ENCODE measurements around the gene CRACR2A. TPM values are rescaled to one million over a fixed set of nuclear protein-coding genes. Genes with fewer than 3 reads are reported as not detected.
A peak's percentile ranks its signal among the peaks of the same experiment; 100 is the strongest.

The CRACR2A gene
- total and polyA plus RNA-seq, 2 of the 8 experiments (the other 6 are each of a cell fraction or from before 2014, with no cell fraction given), result 0.85 to 3.2 TPM

DNA sequence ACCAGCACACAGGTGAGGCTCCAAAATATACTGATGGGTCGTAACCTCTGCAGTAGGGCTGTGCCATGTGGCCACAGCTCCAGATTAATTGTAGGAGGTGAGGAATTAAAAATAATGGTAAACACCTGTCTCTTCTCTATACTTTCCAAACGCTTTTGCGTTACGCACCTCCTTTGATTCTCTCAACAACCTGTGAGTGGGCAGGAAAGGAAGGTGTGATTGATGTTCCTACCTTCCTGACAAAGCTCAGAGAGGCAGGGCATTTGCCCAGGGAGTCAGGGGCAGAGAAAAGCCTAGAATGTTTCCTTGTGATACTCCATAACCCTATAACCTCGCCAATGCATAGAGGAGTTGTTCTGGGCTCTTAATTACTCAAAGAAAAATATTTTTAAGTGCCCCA lies 137.0 kb downstream of the CRACR2A start:
- POLR2A ChIA-PET (ENCODE audit: partially characterized antibody), result interaction anchor here (1.1 kb wide), 1 partner anchor 10 kb away, joined by 5 read pairs; no protein-coding TSS in a partner anchor
- H2BK5ac ChIP-seq (ENCODE audit: low read depth, low read length), result no peak overlapping the region
- TF ChIP-seq, protein P1, sequence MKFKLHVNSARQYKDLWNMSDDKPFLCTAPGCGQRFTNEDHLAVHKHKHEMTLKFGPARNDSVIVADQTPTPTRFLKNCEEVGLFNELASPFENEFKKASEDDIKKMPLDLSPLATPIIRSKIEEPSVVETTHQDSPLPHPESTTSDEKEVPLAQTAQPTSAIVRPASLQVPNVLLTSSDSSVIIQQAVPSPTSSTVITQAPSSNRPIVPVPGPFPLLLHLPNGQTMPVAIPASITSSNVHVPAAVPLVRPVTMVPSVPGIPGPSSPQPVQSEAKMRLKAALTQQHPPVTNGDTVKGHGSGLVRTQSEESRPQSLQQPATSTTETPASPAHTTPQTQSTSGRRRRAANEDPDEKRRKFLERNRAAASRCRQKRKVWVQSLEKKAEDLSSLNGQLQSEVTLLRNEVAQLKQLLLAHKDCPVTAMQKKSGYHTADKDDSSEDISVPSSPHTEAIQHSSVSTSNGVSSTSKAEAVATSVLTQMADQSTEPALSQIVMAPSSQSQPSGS (IDR thresholded peaks at IDR 0.05; ENCODE audit: low read length), result no peak
- TF ChIP-seq TCF12 (IDR thresholded peaks at IDR 0.05; ENCODE audit: low read depth, low read length), result no peak
- no peak for TF ChIP-seq CBX5 (IDR thresholded peaks at IDR 0.05; ENCODE audit: low read depth, low read length)
- TF ChIP-seq, protein P2, sequence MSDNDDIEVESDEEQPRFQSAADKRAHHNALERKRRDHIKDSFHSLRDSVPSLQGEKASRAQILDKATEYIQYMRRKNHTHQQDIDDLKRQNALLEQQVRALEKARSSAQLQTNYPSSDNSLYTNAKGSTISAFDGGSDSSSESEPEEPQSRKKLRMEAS (IDR thresholded peaks at IDR 0.05), result no peak
- TF ChIP-seq, protein P3, sequence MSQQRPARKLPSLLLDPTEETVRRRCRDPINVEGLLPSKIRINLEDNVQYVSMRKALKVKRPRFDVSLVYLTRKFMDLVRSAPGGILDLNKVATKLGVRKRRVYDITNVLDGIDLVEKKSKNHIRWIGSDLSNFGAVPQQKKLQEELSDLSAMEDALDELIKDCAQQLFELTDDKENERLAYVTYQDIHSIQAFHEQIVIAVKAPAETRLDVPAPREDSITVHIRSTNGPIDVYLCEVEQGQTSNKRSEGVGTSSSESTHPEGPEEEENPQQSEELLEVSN (IDR thresholded peaks at IDR 0.05), result no peak
- no peak for TF ChIP-seq SUZ12 (IDR thresholded peaks at IDR 0.05; ENCODE audit: low read length)
- TF ChIP-seq SP1 (IDR thresholded peaks at IDR 0.05; ENCODE audit: low read depth, low read length), result no peak
- no peak for TF ChIP-seq BRCA1 (IDR thresholded peaks at IDR 0.05; ENCODE audit: low read depth, low read length)
- TF ChIP-seq CREB1 (IDR thresholded peaks at IDR 0.05), result no peak
- TF ChIP-seq POLR2AphosphoS5 (IDR thresholded peaks at IDR 0.05; ENCODE audit: low read depth, low read length), result no peak
- TF ChIP-seq BCL11A (IDR thresholded peaks at IDR 0.05; ENCODE audit: low read depth in 2 of 2, low read length in 2 of 2), result no peak
- TF ChIP-seq TBP (IDR thresholded peaks at IDR 0.05; ENCODE audit: low read depth, low read length), result no peak
- TF ChIP-seq RBBP5 (IDR thresholded peaks at IDR 0.05; ENCODE audit: borderline replicate concordance, low read depth, low read length), result no peak

More for the DNA sequence above, 137.0 kb downstream of the CRACR2A start:
- H3K4ac ChIP-seq (replicated peaks; ENCODE audit: insufficient read length, low read depth, low read length), result no peak overlapping the region
- FAIRE-seq, result no peak
- no peaks in the 10 kb centered on the region for H4K20me1 ChIP-seq (replicated peaks in 1 of 2; ENCODE audit: control insufficient read depth in 1 of 2, insufficient read depth in 2 of 2, low read length in 2 of 2)
- no peaks in the 10 kb centered on the region for H3K36me3 ChIP-seq (ENCODE audit: control insufficient read depth in 2 of 4, insufficient read depth in 4 of 4, low read length in 3 of 4)
- H2AK5ac ChIP-seq (ENCODE audit: low read depth, low read length), result no peak overlapping the region
- H3K79me1 ChIP-seq (ENCODE audit: low read depth, low read length), result no peaks in the 10 kb centered on the region
- H3K4me1 ChIP-seq (replicated peaks in 1 of 4; ENCODE audit: control insufficient read depth in 3 of 4, insufficient read depth in 4 of 4, low read length in 3 of 4), result peaks cover 0 to 3% (median 0%) of the 10 kb centered on the region in 4 experiments; a peak in 2 of 7 replicates
- H4K5ac ChIP-seq (ENCODE audit: insufficient read length, low read depth, low read length), result no peak overlapping the region
- no peak overlapping the region for H3K4me2 ChIP-seq (ENCODE audit: insufficient read depth in 1 of 2, low read depth in 2 of 2, low read length in 2 of 2)
- CTCF ChIA-PET (ENCODE audit: partially characterized antibody), result interaction anchor here (1.0 to 1.6 kb wide), 2 partner anchors 64 to 286 kb away, joined by 3 to 4 read pairs; no protein-coding TSS in a partner anchor
- H2BK20ac ChIP-seq (ENCODE audit: low read length), result no peak overlapping the region
- no peak overlapping the region for H4K8ac ChIP-seq (ENCODE audit: extremely low read depth, insufficient read depth, low read length)
- no peak overlapping the region for H3K14ac ChIP-seq (ENCODE audit: insufficient read length)
- H3K27ac ChIP-seq (ENCODE audit: low read depth, low read length), result no peak overlapping the region
- H3K23ac ChIP-seq (ENCODE audit: insufficient read length), result no peak overlapping the region
- no peaks in the 10 kb centered on the region for H3K9me3 ChIP-seq (ENCODE audit: insufficient read depth in 2 of 2, low read depth in 1 of 2, low read length in 1 of 2)
- no peak overlapping the region for H3K18ac ChIP-seq (ENCODE audit: extremely low read depth, low read length)
- no peaks in the 10 kb centered on the region for H3K79me2 ChIP-seq (ENCODE audit: control insufficient read depth in 1 of 2, insufficient read depth in 2 of 2, low read length in 2 of 2)
- H2AFZ ChIP-seq (ENCODE audit: low read length), result no peak overlapping the region
- no peak overlapping the region for H3K56ac ChIP-seq (replicated peaks; ENCODE audit: insufficient read length, low read depth, low read length)
- H3K27me3 ChIP-seq (replicated peaks in 1 of 4; ENCODE audit: control insufficient read depth in 3 of 4, extremely low read depth in 1 of 4, insufficient read depth in 3 of 4, low read length in 3 of 4), result peaks cover 0 to 2% (median 0%) of the 10 kb centered on the region in 4 experiments; a peak in 1 of 7 replicates
- WGBS, 2 experiments (ENCODE audit: extremely low coverage in 1 of 2, insufficient coverage in 1 of 2, insufficient read length in 1 of 2, insufficient replicate concordance in 2 of 2, low coverage in 1 of 2, low lambda C conversion rate in 2 of 2, missing lambda C conversion rate in 1 of 2), result 91% methylated on average over 5 of the region's 5 CpGs; no CpG with 5 or more reads in 1 of the 2 experiments
- no peak overlapping the region for H3K4me3 ChIP-seq (ENCODE audit: extremely low read depth in 1 of 4, insufficient read depth in 2 of 4, low read depth in 3 of 4, low read length in 4 of 4)
- H2BK15ac ChIP-seq (ENCODE audit: low read length), result no peak overlapping the region
- DNase-seq (ENCODE audit: low read depth in 1 of 2, low spot score in 2 of 2), result no peak
- no peak overlapping the region for H2BK120ac ChIP-seq (replicated peaks; ENCODE audit: low read depth, low read length)
- no peak overlapping the region for H3K9ac ChIP-seq (replicated peaks in 1 of 4; ENCODE audit: extremely low read depth in 1 of 4, low read depth in 3 of 4, low read length in 3 of 4)
- H4K91ac ChIP-seq (replicated peaks; ENCODE audit: insufficient read length, low read length), result no peak overlapping the region
- 0 out of 2 replicates have a peak overlapping the region, but pooled peaks have one; percentile 27 for H2BK12ac ChIP-seq (ENCODE audit: low read depth, low read length)
- H3K23me2 ChIP-seq (ENCODE audit: low read depth, low read length), result no peaks in the 10 kb centered on the region
